Heart right ventricle (tissue), 16 donors: ENCODE data around the gene DCAF12. TPM values are rescaled to one million over a fixed set of nuclear protein-coding genes. Genes with fewer than 3 reads are reported as not detected.

ENCODE experiments used
- ATAC-seq, 8 donors: fragments of 200-7000 bp; cut with Tn5 transposase; one replicate each; pipeline ENCODE4 v1.9.1; 2020; ENCODE audit warnings: mild to moderate bottlenecking in 8 of 8, moderate library complexity in 8 of 8, moderate number of reproducible peaks in 1 of 8
- DNase-seq, 2 donors: peaks; one replicate each; pipeline ENCODE4 v3.0.0-alpha.2; 2020
- H3K27ac ChIP-seq, 10 donors: fragments of 200-600 bp; sonication (generic) in 2 of 10; one replicate each; pipeline versions ENCODE4 v1.5.0 to v1.8.0; 2020 to 2022; ENCODE audit warnings: mild to moderate bottlenecking in 3 of 10
- H3K27me3 ChIP-seq, 7 donors: fragments of 200-600 bp; one replicate each; pipeline ENCODE4 v1.8.0; 2021 to 2022; ENCODE audit warnings: mild to moderate bottlenecking in 2 of 7
- H3K36me3 ChIP-seq, 9 donors: fragments of 200-600 bp; sonication (generic) in 1 of 9; one replicate each; pipeline versions ENCODE4 v1.5.0 to v1.8.0; 2020 to 2022; ENCODE audit warnings: mild to moderate bottlenecking in 2 of 9
- H3K4me1 ChIP-seq, 9 donors: fragments of 200-600 bp; sonication (generic) in 1 of 9; one replicate each; pipeline versions ENCODE4 v1.5.0 to v1.8.0; 2020 to 2022; ENCODE audit warnings: mild to moderate bottlenecking in 4 of 9
- H3K4me3 ChIP-seq, 10 donors: fragments of 200-600 bp; sonication (generic) in 2 of 10; one replicate each; pipeline versions ENCODE4 v1.5.0 to v1.8.0; 2020 to 2022; ENCODE audit warnings: mild to moderate bottlenecking in 7 of 10, moderate library complexity in 2 of 10
- H3K9me3 ChIP-seq, 11 donors: fragments of 200-600 bp in 10 of 11; sonication (generic) in 2 of 11; one replicate each; pipeline versions ENCODE4 v1.5.0 to v1.8.0; 2013 to 2022; ENCODE audit warnings: mild to moderate bottlenecking in 2 of 11, control low read depth in 1 of 11, moderate library complexity in 1 of 11
- CTCF ChIP-seq, 9 donors: fragments of 200-600 bp; sonication (generic) in 2 of 9; IDR thresholded peaks; one replicate each; pipeline versions ENCODE4 v1.5.0 to v1.8.0; 2021 to 2022; ENCODE audit warnings: antibody characterized with exemption in 9 of 9, mild to moderate bottlenecking in 5 of 9, moderate library complexity in 1 of 9
- WGBS, 2 donors: extraction: QIAGEN DNeasy Blood & Tissue Kit; methylation state at CpG; one replicate each; pipeline ENCODE4 v1.1.7; 2013; ENCODE audit warnings: inconsistent platforms in 1 of 2; 5-methylcytosine and 5-hydroxymethylcytosine counted together
- intact Hi-C, 10 donors: fragments of 100-400 bp; cut with DNase I; formaldehyde crosslinking; loops; one replicate each; pipeline versions ENCODE4 v1.11.1 to v1.14.2; 2022
- polyA plus RNA-seq, 2 donors: library from polyadenylated mRNA; stranded (reverse); fragments of 200-250 nt; gene quantifications; one replicate each; pipeline ENCODE4 v1.2.3, GENCODE V29; 2013
- total RNA-seq, 10 donors: library from RNA; stranded (reverse); fragmentation: NEBNext Ultra II Directional in 3 of 10; extraction: Animal tissue kit (Norgen Biotek cat#: 25700) in 3 of 10; gene quantifications; one replicate each; pipeline versions ENCODE4 v1.2.1 to v1.2.4, GENCODE V29; 2021 to 2023
- donor health status: Arrhythmogenic right ventricular cardiomyopathy.
- donor health status: ischemic (EF 13 %, LVEDD 7.1; RV severe dilation, severe dysfunction).
- donor health status: healthy with polysubstance abuse.
- donor health status: DM: no; HTN: yes; CAD: no.
- donor health status: DM: no; HTN: no; CAD: no.
- donor health status: ischemic (EF 25% LVEDD 6.9; RV normal size, moderate dysfunction).
- donor health status: ischemic (EF 25% LVEDD 5.7; RV mildly dilated, moderate dysfunction).
- donor health status: healthy.
- donor health status: DM: yes; HTN: yes; CAD: no.
- donor health status: Ischemic cardiomyopathy.
- donor health status: ischemic (EF 35%, LVEDD 5.7; RV mildly dilated, moderate dysfunction).
- donor health status: nonischemic (EF 11% LVEDD 7.7; RV severe dilation, severe dysfunction).
- donor health status: DM: yes; HTN: yes; CAD: no.
- donor health status: PGD.
- donor health status: ischemic (EF 29% LVEDD 5.4; RV normal size, mild dysfunction).
- donor health status: nonischemic (EF 23%, LVEDD 6.1; RV moderate dilation, normal function).

Gene DCAF12
- total and polyA plus RNA-seq, 12 donors = 6.4 to 24.2 (median 15.7) TPM

- peaks cover 0 to 18% (median 0%) of the 10 kb centered on the region in 9 donors for H3K36me3 ChIP-seq
- DNase-seq (no peak), ATAC-seq (no peak)
- H3K27me3 ChIP-seq = no peaks in the 10 kb centered on the region
- no peaks in the 10 kb centered on the region for H3K9me3 ChIP-seq
- H3K4me3 ChIP-seq = no peak overlapping the region
- H3K4me1 ChIP-seq = no peaks in the 10 kb centered on the region
- intact Hi-C loops = no loop called here
- 96% methylated on average over 2 of the region's 2 CpGs for WGBS, 2 donors
- no peak overlapping the region for H3K27ac ChIP-seq
- TF ChIP-seq CTCF (IDR thresholded peaks at IDR 0.05) = no peak
Observed at GRCh38 chr9:34037626-34038025, 88.9 kb downstream of the DCAF12 start.

GRCh38 chr9:34036625-34037024 lies 89.9 kb downstream of the DCAF12 start:
- DNase-seq (no peak), ATAC-seq (no peak)
- no peaks in the 10 kb centered on the region for H3K4me1 ChIP-seq
- H3K4me3 ChIP-seq = no peak overlapping the region
- peaks cover 0 to 16% (median 0%) of the 10 kb centered on the region in 9 donors for H3K36me3 ChIP-seq
- WGBS, 2 donors = 96 to 99% methylated on average over 5 of the region's 5 CpGs
- intact Hi-C loops = no loop called here
- H3K27ac ChIP-seq = no peak overlapping the region
- TF ChIP-seq CTCF (IDR thresholded peaks at IDR 0.05) = no peak
- H3K27me3 ChIP-seq = no peaks in the 10 kb centered on the region
- H3K9me3 ChIP-seq = no peaks in the 10 kb centered on the region

Other genes with a start within 250 kb of the DCAF12 start
- gene UBAP2, start 77.8 kb downstream of the DCAF12 start, total RNA-seq = 10 to 100 TPM; 23.5 to 36.9 (median 27.9) TPM
- gene UBAP2, start 77.8 kb downstream of the DCAF12 start, polyA plus RNA-seq = 10 to 100 TPM; 11.7 to 20.1 TPM
- 10 to 100 TPM; 39.5 to 54.2 (median 43.3) TPM for gene UBAP1, start 52.3 kb upstream of the DCAF12 start, total RNA-seq
- gene UBAP1, start 52.3 kb upstream of the DCAF12 start, polyA plus RNA-seq = 10 to 100 TPM; 18.4 to 41.1 TPM
- 1 to 10 TPM in 1 of 10 donors, under 1 TPM in 9; 0.25 to 1.2 (median 0.50) TPM for gene KIF24, start 202.6 kb upstream of the DCAF12 start, total RNA-seq
- under 1 TPM; 0.29 to 0.43 TPM for gene KIF24, start 202.6 kb upstream of the DCAF12 start, polyA plus RNA-seq
- gene NUDT2, start 202.9 kb upstream of the DCAF12 start, total RNA-seq = 10 to 100 TPM; 14.4 to 24.8 (median 18.4) TPM
- gene NUDT2, start 202.9 kb upstream of the DCAF12 start, polyA plus RNA-seq = 10 to 100 TPM; 17.2 to 28.9 TPM